Middle frontal gyrus (tissue), 1 donor: ENCODE results near the gene TGM1.

Source experiments
- DNase-seq: peaks from one replicate; pipeline ENCODE4 v3.0.0-alpha.2; 2015; ENCODE audit warnings: low spot score; ENCODE audit errors: extremely low spot score

The TGM1 gene

GRCh38 chr14:24262821-24263733 lies at the start of gene TGM1:
Gene TGM1 (minus strand): TSS chr14:24263177. CDS start chr14:24262352, 825 bp downstream.
- DNase-seq: no peak

- no peak for DNase-seq
These were observed 49.0 kb upstream of the TGM1 start for GRCh38 chr14:24311837-24312615.

- DNase-seq: peak; percentile 31
These were observed 47.9 kb upstream of the TGM1 start, which contains the start of gene LTB4R for GRCh38 chr14:24310646-24311604. Gene LTB4R (plus strand): TSS chr14:24311502. CDS start chr14:24315652, 4,150 bp downstream.

- DNase-seq: no peak
These were observed 47.3 kb upstream of the TGM1 start for GRCh38 chr14:24310265-24310645.

DNA sequence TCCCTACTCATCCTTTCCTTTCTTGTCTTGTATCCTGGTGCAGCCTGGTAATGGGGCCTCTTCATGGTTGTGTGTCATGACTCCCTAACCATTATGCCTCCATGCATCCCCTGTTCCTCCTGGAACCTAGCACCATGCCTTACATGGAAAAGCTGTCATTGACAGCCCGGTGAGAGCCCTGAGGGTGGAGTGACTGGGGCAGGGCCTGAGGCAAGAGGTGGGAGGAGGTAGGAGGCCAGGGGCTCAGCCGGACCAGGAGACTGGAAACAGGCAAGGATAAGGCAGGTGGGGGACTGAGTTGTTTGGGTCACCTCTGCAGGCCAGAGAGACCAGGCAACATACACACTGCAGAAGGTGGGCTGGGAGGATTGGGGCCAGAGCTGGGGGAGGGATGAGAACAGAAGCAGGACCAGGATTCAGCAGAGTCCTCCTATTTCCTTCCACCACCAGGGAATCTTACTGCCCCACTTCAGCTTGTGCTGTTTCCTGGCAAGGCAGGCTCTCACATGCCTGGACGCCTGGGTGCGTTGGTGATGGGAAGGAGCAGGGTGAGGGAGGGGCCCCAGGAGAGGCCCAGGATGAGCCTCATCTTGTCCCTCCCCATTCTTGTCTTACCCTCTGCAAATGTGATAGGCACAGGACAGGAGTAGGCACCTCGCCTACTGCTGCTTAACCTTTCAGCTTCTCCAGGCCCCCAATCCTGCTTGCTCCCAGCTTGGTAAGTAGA lies 46.7 kb upstream of the TGM1 start, which contains the start of gene LTB4R2:
Gene LTB4R2, plus strand, starts transcription at position 603 of the 727 bp plus-strand sequence. CDS start 525 bp downstream, outside the sequence.
- no peak for DNase-seq

- no peak for DNase-seq
These were observed 45.6 kb upstream of the TGM1 start for GRCh38 chr14:24308342-24309124.

DNA sequence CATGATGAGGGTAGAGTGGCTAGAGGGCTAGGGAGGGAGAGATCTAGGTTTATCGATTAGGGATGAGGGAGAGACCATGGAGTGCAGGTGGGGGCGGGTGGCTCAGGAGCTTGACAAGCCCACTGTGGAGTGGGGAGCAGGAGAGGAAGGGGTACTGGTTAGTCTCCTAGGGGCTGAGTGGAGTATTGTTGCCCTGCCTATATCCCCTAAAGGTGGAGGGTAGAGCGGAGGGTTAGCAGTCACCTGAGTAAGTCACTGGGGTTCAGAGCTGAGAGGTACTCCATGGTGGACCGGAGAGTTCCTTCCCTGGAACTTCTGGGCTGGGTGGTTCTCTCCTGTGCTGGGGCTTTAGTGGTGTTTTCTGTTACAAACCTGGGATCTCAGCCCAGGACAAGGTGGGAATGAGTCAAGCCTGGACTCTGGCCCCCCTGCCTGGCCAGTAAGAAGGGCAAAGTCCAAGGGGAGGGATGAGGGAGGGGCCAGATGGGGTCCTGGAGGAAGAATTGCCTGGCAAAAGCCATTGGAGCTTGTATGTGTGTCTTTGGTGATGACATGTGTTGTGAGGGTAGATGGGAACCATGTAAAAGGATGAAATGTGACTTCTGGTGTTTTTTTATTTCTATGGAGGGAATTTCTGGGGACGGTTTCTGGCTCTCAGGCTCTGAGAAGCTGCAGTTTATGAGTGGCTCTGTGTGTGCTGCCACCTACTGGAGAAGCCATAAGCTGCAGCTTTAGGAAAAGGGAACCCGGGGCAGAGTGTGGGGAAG lies 44.8 kb upstream of the TGM1 start, which contains the start of gene CIDEB:
Gene CIDEB, minus strand, starts transcription at position 403 of the 767 bp plus-strand sequence. Its CDS starts 119 bp downstream, at position 284.
- no peak for DNase-seq

GRCh38 chr14:24307156-24307574 lies 44.2 kb upstream of the TGM1 start:
- no peak for DNase-seq

DNA sequence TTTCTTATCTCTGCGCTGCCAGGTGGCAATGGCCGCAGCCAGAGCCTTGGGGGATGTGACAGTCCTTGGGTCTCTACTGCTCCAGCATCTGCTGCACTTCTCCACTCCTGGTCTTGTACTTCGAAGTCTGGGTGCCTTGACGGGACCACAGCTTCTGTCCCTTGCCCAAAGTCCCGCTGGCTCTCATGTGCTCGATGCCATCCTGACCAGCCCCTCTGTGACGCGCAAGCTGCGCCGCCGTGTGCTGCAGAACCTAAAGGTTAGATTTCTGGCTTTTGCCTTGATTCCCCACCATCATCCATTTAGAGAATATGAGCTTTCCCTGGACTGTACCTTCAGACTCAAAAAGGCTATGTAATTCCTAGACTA lies 41.0 kb upstream of the TGM1 start:
- no peak for DNase-seq

GRCh38 chr14:24300326-24300980 lies 37.5 kb upstream of the TGM1 start:
- no peak for DNase-seq

DNA sequence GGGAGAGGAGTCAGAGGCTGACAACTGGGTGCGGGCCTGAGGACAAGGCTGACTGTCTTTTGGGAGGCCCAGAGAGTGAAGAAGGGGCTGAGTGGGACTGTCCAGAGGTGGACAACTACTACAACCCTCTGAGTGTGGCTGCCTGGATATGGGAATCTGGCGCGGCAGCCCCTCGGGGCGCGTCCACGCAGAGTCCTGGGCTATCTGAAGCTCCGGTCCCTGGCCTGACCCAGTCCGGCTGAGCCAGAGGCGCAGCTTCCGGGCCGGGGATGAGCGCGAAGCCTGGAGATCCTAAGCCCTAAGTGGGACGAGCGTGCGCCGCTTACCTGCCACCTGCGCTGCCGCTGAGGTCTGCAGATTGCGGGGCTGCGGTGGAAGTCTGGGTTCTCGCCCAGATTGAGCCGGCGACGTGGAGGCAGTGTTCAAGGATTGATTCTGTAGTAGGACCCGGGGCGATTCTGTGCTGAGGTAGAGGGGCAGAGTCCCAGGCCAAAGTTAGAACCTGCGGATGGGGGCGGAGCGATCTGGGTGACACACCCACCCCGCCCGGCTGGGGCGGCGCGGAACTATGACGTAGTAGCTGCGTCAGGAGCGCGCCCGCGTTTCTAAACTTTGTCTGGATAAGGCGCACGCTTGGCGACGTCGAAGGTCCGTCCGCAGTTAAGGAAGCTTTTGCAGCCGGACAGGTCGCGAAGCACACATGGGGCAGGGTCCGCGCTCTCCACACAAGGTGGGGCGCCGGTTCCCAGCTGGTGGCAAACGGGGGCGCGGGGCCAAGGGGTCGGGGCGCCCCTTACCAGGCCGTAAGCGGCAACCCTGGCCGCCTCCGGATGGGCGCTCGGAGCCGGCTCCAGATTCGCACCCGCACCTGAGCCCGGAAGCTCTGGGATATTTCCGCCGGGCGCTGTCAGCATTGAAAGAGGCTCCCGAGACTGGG lies 36.5 kb upstream of the TGM1 start, which contains the start of the genes DHRS1 and NOP9:
Gene DHRS1, minus strand, starts transcription at position 526 of the 937 bp plus-strand sequence. CDS start 674 bp downstream, outside the sequence.
Gene NOP9, plus strand, starts transcription at position 596 of the 937 bp plus-strand sequence. Its CDS starts 105 bp downstream, at position 701.
- DNase-seq: peak; percentile 84

- DNase-seq: no peak
These were observed 35.9 kb upstream of the TGM1 start for GRCh38 chr14:24298892-24299254.

- DNase-seq: no peak
These were observed 34.4 kb upstream of the TGM1 start for GRCh38 chr14:24297190-24297964.

DNA sequence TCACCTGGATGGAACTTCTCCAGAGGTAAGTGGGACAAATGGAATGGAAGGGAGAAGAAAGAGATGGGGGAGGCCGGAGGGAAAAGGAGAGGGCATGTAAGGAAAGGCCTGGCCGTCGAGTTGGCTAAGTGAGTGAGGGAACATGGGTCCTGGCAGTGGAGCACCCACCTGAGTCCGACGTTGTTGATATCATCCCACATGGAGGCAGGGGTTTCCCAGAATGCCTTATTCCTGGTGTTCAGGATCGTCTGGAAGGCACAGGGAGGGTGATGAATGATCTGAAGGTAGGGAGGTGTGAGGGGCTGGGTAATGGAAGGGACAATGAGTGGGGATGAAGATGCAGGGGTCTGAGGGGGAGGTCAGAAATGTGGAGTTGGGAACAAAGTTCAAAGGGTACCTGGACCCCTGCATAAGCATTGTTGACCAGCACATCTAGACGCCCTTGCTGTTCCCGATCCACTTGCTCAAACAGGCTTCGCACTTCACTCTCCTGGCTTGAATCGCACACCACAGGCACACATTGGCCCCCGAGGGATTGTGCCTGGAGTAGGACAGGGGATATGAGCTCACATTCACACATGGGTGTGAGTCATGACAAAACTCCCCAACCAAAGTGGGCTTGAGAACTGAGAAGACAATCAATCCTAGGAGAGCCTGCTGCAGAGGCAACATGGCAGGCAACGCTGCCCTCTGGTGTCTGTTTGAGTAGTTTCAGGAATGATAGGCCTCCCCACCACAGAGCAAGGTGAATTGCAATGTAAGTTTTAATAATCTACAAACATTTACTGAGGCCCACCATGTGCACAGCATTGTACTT lies 33.6 kb upstream of the TGM1 start:
- DNase-seq: peak; percentile 43

GRCh38 chr14:24293525-24293924 lies 30.5 kb upstream of the TGM1 start:
- no peak for DNase-seq
